Body of pancreas (tissue), 4 donors: Measurements from ENCODE around the gene DAW1. TPM values are rescaled to one million over a fixed set of nuclear protein-coding genes. Genes with fewer than 3 reads are reported as not detected.

Experiments
- ATAC-seq: fragments of 150-250 bp; one replicate; pipeline ENCODE4 v1.9.1; 2016
- DNase-seq, 4 donors: peaks; one replicate each; pipeline ENCODE4 v3.0.0-alpha.2; 2019
- H3K27ac ChIP-seq, 4 donors: fragments of 200-600 bp; sonication (generic); 1 replicate in 3 of 4; 2 replicates in 1 of 4; pipeline versions ENCODE4 v1.5.1 to v1.6.1; 2016 to 2019; ENCODE audit warnings: mild to moderate bottlenecking in 1 of 4, mixed read lengths in 1 of 4, moderate library complexity in 1 of 4
- H3K27me3 ChIP-seq, 2 donors: fragments of 200-600 bp; sonication (generic); one replicate each; pipeline ENCODE4 v1.6.0; 2016; ENCODE audit warnings: mild to moderate bottlenecking in 1 of 2
- H3K36me3 ChIP-seq, 2 donors: fragments of 200-600 bp; sonication (generic); replicated peaks in 1 of 2; 2 replicates each; pipeline ENCODE4 v1.5.1; 2016; ENCODE audit warnings: low read depth in 2 of 2; ENCODE audit not compliant: insufficient read depth in 1 of 2
- H3K4me1 ChIP-seq: fragments of 200-600 bp; sonication (generic); one replicate; pipeline ENCODE4 v1.6.0; 2016
- H3K4me3 ChIP-seq, 2 donors: fragments of 200-600 bp; sonication (generic); 1 replicate in 1 of 2; 2 replicates in 1 of 2; pipeline ENCODE4 v1.5.1; 2016 to 2019
- H3K9me3 ChIP-seq, 3 donors: fragments of 200-600 bp; sonication (generic); 1 replicate in 2 of 3; 2 replicates in 1 of 3; pipeline ENCODE4 v1.5.1; 2016
- CTCF ChIP-seq, 7 experiments: fragments of 450-650 bp in 4 of 7; fragments of 200-600 bp in 3 of 7; sonication (generic) in 3 of 7; IDR thresholded peaks; one replicate each; pipeline ENCODE4 v1.5.1; 2016 to 2019; ENCODE audit warnings: antibody characterized with exemption in 7 of 7
- POLR2A ChIP-seq, 3 donors: fragments of 450-650 bp; IDR thresholded peaks; one replicate each; pipeline ENCODE4 v1.6.1; 2016; ENCODE audit warnings: antibody characterized with exemption in 3 of 3, mild to moderate bottlenecking in 2 of 3
- WGBS, 2 donors: methylation state at CpG; one replicate each; pipeline ENCODE4 v1.1.5; 2017; 5-methylcytosine and 5-hydroxymethylcytosine counted together
- intact Hi-C: fragments of 100-400 bp; cut with DNase I; formaldehyde crosslinking; loops from one replicate; pipeline ENCODE4 v1.15.1; 2023
- total RNA-seq, 2 donors: library from RNA; depleted of rRNA; stranded (reverse); fragments of >200 nt; gene quantifications; one replicate each; pipeline ENCODE4 v1.1.0, GENCODE V29; 2016

Gene DAW1
- total RNA-seq, 2 donors from 2014 or later: not detected

GRCh38 chr2:227891673-227892072 is 20.2 kb downstream of the DAW1 start:
- H3K4me1 ChIP-seq: no peaks in the 10 kb centered on the region
- no peaks in the 10 kb centered on the region for H3K27me3 ChIP-seq
- no peak overlapping the region for H3K27ac ChIP-seq
- no peaks in the 10 kb centered on the region for H3K36me3 ChIP-seq
- H3K4me3 ChIP-seq: no peak overlapping the region
- intact Hi-C loops: loop anchor here (10.0 kb wide), 1 partner anchor 763 kb away; no protein-coding TSS in a partner anchor
- no peaks in the 10 kb centered on the region for H3K9me3 ChIP-seq
- no peak for ATAC-seq
- WGBS, 2 donors: 78 to 86% methylated on average over 2 of the region's 2 CpGs
- DNase-seq: no peak
- no peak for TF ChIP-seq CTCF (IDR thresholded peaks at IDR 0.05)
- TF ChIP-seq POLR2A (IDR thresholded peaks at IDR 0.05): no peak

GRCh38 chr2:227903381-227903780 is 31.9 kb downstream of the DAW1 start:
- 65 to 66% methylated on average over 2 of the region's 2 CpGs for WGBS, 2 donors
- Histone ChIP-seq H3K4me1 (no peaks in the 10 kb centered on the region), H3K4me3 (no peak overlapping the region), H3K36me3 (no peaks in the 10 kb centered on the region), H3K27ac (no peak overlapping the region), H3K9me3 (no peaks in the 10 kb centered on the region), H3K27me3 (no peaks in the 10 kb centered on the region)
- ATAC-seq: no peak
- no peak for DNase-seq
- intact Hi-C loops: no loop called here
- TF ChIP-seq POLR2A (IDR thresholded peaks at IDR 0.05): no peak
- TF ChIP-seq CTCF (IDR thresholded peaks at IDR 0.05): no peak

DNA sequence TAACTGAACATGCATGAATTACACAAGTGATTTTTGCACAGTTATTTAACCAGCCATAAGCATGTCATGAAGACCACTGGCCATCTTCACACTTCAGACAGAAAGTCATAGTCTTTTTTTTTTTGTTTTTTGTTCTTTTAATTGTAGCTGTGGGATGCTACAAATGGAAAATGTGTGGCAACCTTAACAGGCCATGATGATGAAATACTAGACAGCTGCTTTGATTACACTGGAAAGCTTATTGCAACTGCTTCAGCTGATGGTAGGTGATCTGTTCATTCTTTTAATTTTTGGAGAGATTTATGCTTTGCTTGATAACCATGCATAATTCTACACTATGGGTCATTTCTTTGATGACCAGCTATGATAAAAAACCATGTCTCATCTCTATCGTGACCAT is 35.6 kb downstream of the DAW1 start:
- intact Hi-C loops: no loop called here
- no peak overlapping the region for H3K27ac ChIP-seq
- whole genome bisulfite sequencing, 2 donors: 65 to 66% methylated on average over 1 of the region's 1 CpG
- H3K4me3 ChIP-seq: no peak overlapping the region
- DNase-seq (no peak), ATAC-seq (no peak)
- H3K27me3 ChIP-seq: no peaks in the 10 kb centered on the region
- H3K4me1 ChIP-seq: no peaks in the 10 kb centered on the region
- no peaks in the 10 kb centered on the region for H3K9me3 ChIP-seq
- H3K36me3 ChIP-seq: no peaks in the 10 kb centered on the region
- TF ChIP-seq POLR2A (IDR thresholded peaks at IDR 0.05): no peak
- no peak for TF ChIP-seq CTCF (IDR thresholded peaks at IDR 0.05)

GRCh38 chr2:227908266-227909054 is 37.0 kb downstream of the DAW1 start:
- H3K36me3 ChIP-seq: no peaks in the 10 kb centered on the region
- no peaks in the 10 kb centered on the region for H3K27me3 ChIP-seq
- ATAC-seq (no peak), DNase-seq (no peak)
- TF ChIP-seq POLR2A (IDR thresholded peaks at IDR 0.05) (no peak), CTCF (IDR thresholded peaks at IDR 0.05) (no peak)
- 70 to 76% methylated on average over 7 of the region's 7 CpGs for WGBS, 2 donors
- no peaks in the 10 kb centered on the region for H3K9me3 ChIP-seq
- H3K27ac ChIP-seq: no peak overlapping the region
- no peak overlapping the region for H3K4me3 ChIP-seq
- intact Hi-C loops: no loop called here
- no peaks in the 10 kb centered on the region for H3K4me1 ChIP-seq

DNA sequence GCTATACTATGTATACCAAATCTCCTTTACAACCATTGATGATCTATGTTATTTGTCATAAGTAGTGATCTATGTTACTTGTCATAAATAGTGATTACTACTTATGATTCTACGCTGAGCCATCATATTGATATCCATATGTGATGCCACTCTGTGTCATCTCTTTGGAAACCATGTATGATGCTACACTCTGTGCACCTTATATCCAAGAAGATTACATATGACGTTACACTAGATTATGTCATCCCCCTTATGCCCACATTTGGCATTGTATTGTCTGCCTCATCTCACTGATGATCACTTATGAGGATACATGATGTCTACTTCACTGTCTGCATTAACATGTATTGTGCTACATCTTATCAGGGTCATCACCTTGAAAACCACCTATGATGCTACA is 42.9 kb downstream of the DAW1 start:
- DNase-seq (no peak), ATAC-seq (no peak)
- TF ChIP-seq POLR2A (IDR thresholded peaks at IDR 0.05) (no peak), CTCF (IDR thresholded peaks at IDR 0.05) (no peak)
- Histone ChIP-seq H3K27ac (no peak overlapping the region), H3K27me3 (no peaks in the 10 kb centered on the region), H3K4me3 (no peak overlapping the region), H3K4me1 (no peaks in the 10 kb centered on the region), H3K36me3 (no peaks in the 10 kb centered on the region), H3K9me3 (no peaks in the 10 kb centered on the region)
- intact Hi-C loops: no loop called here
- WGBS, 2 donors: 50 to 58% methylated on average over 2 of the region's 2 CpGs
